HCT116 (cell line): ENCODE data around the gene UBR2. TPM values are rescaled to one million over a fixed set of nuclear protein-coding genes. Genes with fewer than 3 reads are reported as not detected.

Source experiments
- ATAC-seq: fragments of 200-7000 bp; cut with Tn5 transposase; 2 replicates; pipeline ENCODE4 v1.9.1; 2020; ENCODE audit warnings: mild to moderate bottlenecking, moderate library complexity
- BruUV-seq: library from RNA; stranded (reverse); fragments of 400-500 nt; replicated peaks from 2 replicates; lab custom pipeline; 2021; lab: Mats Ljungman, UMichigan
- CTCF ChIA-PET: fragments of 300-600 bp; sonication (Branson Sonifier 250); formaldehyde crosslinking; loops from one replicate; lab custom pipeline; 2021; ENCODE audit warnings: antibody characterized with exemption; lab: Charles Lee
- POLR2A ChIA-PET: fragments of 300-600, 350-600 bp; sonication (Branson Sonifier 250); formaldehyde crosslinking; loops from one replicate; lab custom pipeline; 2021; ENCODE audit warnings: antibody characterized with exemption; lab: Charles Lee
- RAD21 ChIA-PET, 2 experiments: fragments of 300-600 bp; sonication (Branson Sonifier 250); formaldehyde crosslinking; loops; one replicate each; lab custom pipeline; 2023; ENCODE audit warnings: low total read pairs in 2 of 2; ENCODE audit not compliant: uncharacterized antibody in 2 of 2, unreplicated experiment in 2 of 2, low non-redundant PET in 1 of 2; lab: Charles Lee
- DNase-seq: peaks from one replicate; pipeline ENCODE4 v3.0.0-alpha.2; 2010; ENCODE audit warnings: low read depth, low spot score
- H2AFZ ChIP-seq: fragments of 200-600 bp; shearing (Covaris generic), sonication (generic); 2 replicates; pipeline ENCODE4 v1.6.1; 2017; ENCODE audit warnings: low read depth, mixed run types, mixed read lengths, antibody characterized with exemption, low read length; ENCODE audit not compliant: poor library complexity, severe bottlenecking
- H3K27ac ChIP-seq: 2 replicates; pipeline ENCODE4 v1.5.1; 2012; ENCODE audit warnings: low read depth, low read length
- H3K27me3 ChIP-seq: fragments of 200-600 bp; sonication (generic); 2 replicates; pipeline ENCODE4 v1.6.1; 2016; ENCODE audit warnings: mixed run types, low read length, mixed read lengths; ENCODE audit not compliant: insufficient read depth
- H3K36me3 ChIP-seq, 2 experiments: fragments of 200-500 bp in 1 of 2; fragments of 200-600 bp in 1 of 2; sonication (Bioruptor generic) in 1 of 2; sonication (generic) in 1 of 2; 2 replicates each; pipeline versions ENCODE4 v1.5.1 to v1.6.1; 2014 to 2016; ENCODE audit warnings: low read length in 2 of 2, inconsistent platforms in 1 of 2, mixed read lengths in 1 of 2, mixed run types in 1 of 2; ENCODE audit not compliant: insufficient read depth in 2 of 2, control insufficient read depth in 1 of 2
- H3K4me1 ChIP-seq, 2 experiments: fragments of 200-600 bp in 1 of 2; sonication (generic) in 1 of 2; 2 replicates each; pipeline versions ENCODE4 v1.5.1 to v1.6.1; 2012 to 2017; ENCODE audit warnings: low read length in 2 of 2, inconsistent platforms in 1 of 2, mild to moderate bottlenecking in 1 of 2, mixed read lengths in 1 of 2, mixed run types in 1 of 2, moderate library complexity in 1 of 2; ENCODE audit not compliant: insufficient read depth in 2 of 2, control insufficient read depth in 1 of 2
- H3K4me2 ChIP-seq: fragments of 200-600 bp; sonication (generic); 2 replicates; pipeline ENCODE4 v1.6.1; 2017; ENCODE audit warnings: mixed run types, low read length, mixed read lengths
- H3K4me3 ChIP-seq, 2 experiments: fragments of 200-600 bp in 1 of 2; sonication (generic) in 1 of 2; replicated peaks in 1 of 2; 2 replicates each; pipeline ENCODE4 v1.5.1; 2011 to 2016; ENCODE audit warnings: low read length in 2 of 2, control low read depth in 1 of 2, low read depth in 1 of 2, mild to moderate bottlenecking in 1 of 2, mixed read lengths in 1 of 2, mixed run types in 1 of 2
- H3K79me2 ChIP-seq: fragments of 200-600 bp; sonication (generic); 2 replicates; pipeline ENCODE4 v1.6.1; 2017; ENCODE audit warnings: mild to moderate bottlenecking, mixed run types, low read length, moderate library complexity, mixed read lengths; ENCODE audit not compliant: insufficient read depth
- H3K9ac ChIP-seq: fragments of 200-600 bp; sonication (generic); 2 replicates; pipeline ENCODE4 v1.6.1; 2016; ENCODE audit warnings: low read length, mixed read lengths
- H3K9me2 ChIP-seq: fragments of 200-600 bp; sonication (generic), shearing (Covaris generic); 2 replicates; pipeline ENCODE4 v1.6.1; 2017; ENCODE audit warnings: mixed run types, mild to moderate bottlenecking, moderate library complexity; ENCODE audit not compliant: insufficient read depth
- H3K9me3 ChIP-seq, 2 experiments: fragments of 200-500 bp in 1 of 2; fragments of 200-600 bp in 1 of 2; sonication (Bioruptor generic) in 1 of 2; sonication (generic) in 1 of 2; 2 replicates each; pipeline ENCODE4 v1.6.1; 2014 to 2017; ENCODE audit warnings: low read length in 2 of 2, mixed read lengths in 2 of 2, inconsistent platforms in 1 of 2, low read depth in 1 of 2, mild to moderate bottlenecking in 1 of 2, mixed run types in 1 of 2, moderate library complexity in 1 of 2; ENCODE audit not compliant: control insufficient read depth in 1 of 2, insufficient read depth in 1 of 2
- H4K20me1 ChIP-seq: fragments of 200-600 bp; sonication (generic), shearing (Covaris generic); 2 replicates; pipeline ENCODE4 v1.6.1; 2017; ENCODE audit warnings: mixed run types, mild to moderate bottlenecking, moderate library complexity; ENCODE audit not compliant: insufficient read depth
- CEBPB ChIP-seq: IDR thresholded peaks from 2 replicates; pipeline ENCODE4 v1.6.1; 2012; ENCODE audit warnings: low read depth
- EZH2 ChIP-seq: fragments of 200-600 bp; sonication (generic); IDR thresholded peaks from 2 replicates; pipeline ENCODE4 v1.6.1; 2017; ENCODE audit warnings: antibody characterized with exemption, mixed run types
- JUND ChIP-seq: IDR thresholded peaks from 2 replicates; pipeline ENCODE4 v1.6.1; 2012
- SRF ChIP-seq: IDR thresholded peaks from 2 replicates; pipeline ENCODE4 v1.6.1; 2012; ENCODE audit warnings: low read depth
- intact Hi-C: fragments of 100-400 bp; cut with micrococcal nuclease; formaldehyde crosslinking; loops from 2 replicates; pipeline ENCODE4 v1.10.0; 2022
- total RNA-seq: library from RNA; stranded (reverse); gene quantifications from one replicate; pipeline ENCODE4 v1.2.1, GENCODE V29; 2021; ENCODE audit not compliant: unreplicated experiment
- TF ChIP-seq, protein P1 (sequence below), 3 experiments: fragments of 200-600 bp in 1 of 3; sonication (generic) in 1 of 3; IDR thresholded peaks in 2 of 3; conservative IDR thresholded peaks in 1 of 3; 2 replicates each; pipeline ENCODE4 v1.5.1; 2012 to 2017; ENCODE audit warnings: low read depth in 2 of 3, low read length in 2 of 3, antibody characterized with exemption in 1 of 3, borderline replicate concordance in 1 of 3, control low read depth in 1 of 3, mild to moderate bottlenecking in 1 of 3, mixed read lengths in 1 of 3, mixed run types in 1 of 3, moderate library complexity in 1 of 3; ENCODE audit not compliant: insufficient read depth in 1 of 3
- TF ChIP-seq, protein P2 (sequence below): IDR thresholded peaks from 2 replicates; pipeline ENCODE4 v1.6.1; 2012; ENCODE audit warnings: low read depth
- TF ChIP-seq, protein P3 (sequence below): IDR thresholded peaks from 2 replicates; pipeline ENCODE4 v1.6.1; 2012
- TF ChIP-seq, protein P4 (sequence below): IDR thresholded peaks from 2 replicates; pipeline ENCODE4 v1.6.1; 2011; ENCODE audit warnings: mild to moderate bottlenecking, low read length, moderate library complexity; ENCODE audit not compliant: insufficient replicate concordance; ENCODE audit errors: extremely low read depth

Gene UBR2
- total RNA-seq, 1 experiment from 2014 or later = 20.5 TPM

DNA sequence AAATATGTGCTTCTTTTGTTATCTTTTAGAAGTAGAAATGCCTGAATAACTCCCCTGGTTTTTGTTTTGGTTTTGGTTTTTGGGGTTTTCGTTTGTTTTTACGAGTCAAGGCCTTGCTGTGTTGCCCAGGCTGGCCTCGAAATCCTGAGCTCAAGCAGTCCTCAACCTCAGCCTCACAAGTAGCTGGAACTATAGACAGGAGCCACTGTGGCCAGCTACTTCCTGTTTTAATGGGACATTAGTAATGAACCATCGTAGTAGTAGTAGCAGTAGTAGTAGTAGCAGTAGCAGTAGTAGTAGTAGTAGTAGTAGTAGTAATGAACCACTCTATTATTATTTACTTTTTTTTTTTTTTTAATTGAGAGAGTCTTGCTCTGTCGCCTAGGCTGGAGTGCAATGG is 66.0 kb downstream of the UBR2 start (continued):
- TF ChIP-seq, protein P1, sequence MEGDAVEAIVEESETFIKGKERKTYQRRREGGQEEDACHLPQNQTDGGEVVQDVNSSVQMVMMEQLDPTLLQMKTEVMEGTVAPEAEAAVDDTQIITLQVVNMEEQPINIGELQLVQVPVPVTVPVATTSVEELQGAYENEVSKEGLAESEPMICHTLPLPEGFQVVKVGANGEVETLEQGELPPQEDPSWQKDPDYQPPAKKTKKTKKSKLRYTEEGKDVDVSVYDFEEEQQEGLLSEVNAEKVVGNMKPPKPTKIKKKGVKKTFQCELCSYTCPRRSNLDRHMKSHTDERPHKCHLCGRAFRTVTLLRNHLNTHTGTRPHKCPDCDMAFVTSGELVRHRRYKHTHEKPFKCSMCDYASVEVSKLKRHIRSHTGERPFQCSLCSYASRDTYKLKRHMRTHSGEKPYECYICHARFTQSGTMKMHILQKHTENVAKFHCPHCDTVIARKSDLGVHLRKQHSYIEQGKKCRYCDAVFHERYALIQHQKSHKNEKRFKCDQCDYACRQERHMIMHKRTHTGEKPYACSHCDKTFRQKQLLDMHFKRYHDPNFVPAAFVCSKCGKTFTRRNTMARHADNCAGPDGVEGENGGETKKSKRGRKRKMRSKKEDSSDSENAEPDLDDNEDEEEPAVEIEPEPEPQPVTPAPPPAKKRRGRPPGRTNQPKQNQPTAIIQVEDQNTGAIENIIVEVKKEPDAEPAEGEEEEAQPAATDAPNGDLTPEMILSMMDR (IDR thresholded peaks at IDR 0.05 in 2 of 3, conservative IDR thresholded peaks at IDR 0.05 in 1 of 3; ENCODE audit: borderline replicate concordance in 1 of 3, insufficient read depth in 1 of 3, low read depth in 2 of 3, low read length in 2 of 3) = no peak

DNA sequence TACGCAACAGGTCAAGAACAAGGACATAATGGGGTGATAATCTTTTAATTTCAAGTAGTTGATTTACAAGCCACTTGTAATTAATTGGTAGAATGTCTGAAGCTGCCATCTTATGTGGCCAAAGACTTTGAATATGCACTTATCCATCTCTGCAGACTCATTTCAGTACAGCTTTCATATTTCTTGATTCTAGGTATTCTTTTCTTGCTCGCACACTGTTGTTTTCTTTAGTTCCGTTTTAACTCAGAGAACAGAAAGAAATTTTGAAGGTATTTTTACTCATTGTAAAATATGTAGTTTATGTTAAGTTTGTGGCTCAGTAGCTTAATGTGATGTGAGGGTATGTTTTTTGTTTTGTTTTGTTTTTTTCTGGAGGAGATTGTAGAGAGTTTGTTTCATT is 73.9 kb downstream of the UBR2 start:
- Histone ChIP-seq H2AFZ (no peak overlapping the region), H3K36me3 (peaks cover 7 to 11% of the 10 kb centered on the region in 2 experiments; a peak in 2 of 4 replicates), H3K27me3 (no peaks in the 10 kb centered on the region), H3K9ac (no peak overlapping the region), H3K79me2 (no peaks in the 10 kb centered on the region), H3K4me1 (no peaks in the 10 kb centered on the region), H3K27ac (no peak overlapping the region), H3K4me3 (no peak overlapping the region), H3K4me2 (no peak overlapping the region), H3K9me2 (no peaks in the 10 kb centered on the region), H3K9me3 (no peaks in the 10 kb centered on the region), H4K20me1 (no peaks in the 10 kb centered on the region)
- BruUV-seq = no TSS peak
- RAD21 ChIA-PET = no interaction called here
- intact Hi-C loops = no loop called here
- POLR2A ChIA-PET = no interaction called here
- TF ChIP-seq, protein P2, sequence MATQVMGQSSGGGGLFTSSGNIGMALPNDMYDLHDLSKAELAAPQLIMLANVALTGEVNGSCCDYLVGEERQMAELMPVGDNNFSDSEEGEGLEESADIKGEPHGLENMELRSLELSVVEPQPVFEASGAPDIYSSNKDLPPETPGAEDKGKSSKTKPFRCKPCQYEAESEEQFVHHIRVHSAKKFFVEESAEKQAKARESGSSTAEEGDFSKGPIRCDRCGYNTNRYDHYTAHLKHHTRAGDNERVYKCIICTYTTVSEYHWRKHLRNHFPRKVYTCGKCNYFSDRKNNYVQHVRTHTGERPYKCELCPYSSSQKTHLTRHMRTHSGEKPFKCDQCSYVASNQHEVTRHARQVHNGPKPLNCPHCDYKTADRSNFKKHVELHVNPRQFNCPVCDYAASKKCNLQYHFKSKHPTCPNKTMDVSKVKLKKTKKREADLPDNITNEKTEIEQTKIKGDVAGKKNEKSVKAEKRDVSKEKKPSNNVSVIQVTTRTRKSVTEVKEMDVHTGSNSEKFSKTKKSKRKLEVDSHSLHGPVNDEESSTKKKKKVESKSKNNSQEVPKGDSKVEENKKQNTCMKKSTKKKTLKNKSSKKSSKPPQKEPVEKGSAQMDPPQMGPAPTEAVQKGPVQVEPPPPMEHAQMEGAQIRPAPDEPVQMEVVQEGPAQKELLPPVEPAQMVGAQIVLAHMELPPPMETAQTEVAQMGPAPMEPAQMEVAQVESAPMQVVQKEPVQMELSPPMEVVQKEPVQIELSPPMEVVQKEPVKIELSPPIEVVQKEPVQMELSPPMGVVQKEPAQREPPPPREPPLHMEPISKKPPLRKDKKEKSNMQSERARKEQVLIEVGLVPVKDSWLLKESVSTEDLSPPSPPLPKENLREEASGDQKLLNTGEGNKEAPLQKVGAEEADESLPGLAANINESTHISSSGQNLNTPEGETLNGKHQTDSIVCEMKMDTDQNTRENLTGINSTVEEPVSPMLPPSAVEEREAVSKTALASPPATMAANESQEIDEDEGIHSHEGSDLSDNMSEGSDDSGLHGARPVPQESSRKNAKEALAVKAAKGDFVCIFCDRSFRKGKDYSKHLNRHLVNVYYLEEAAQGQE = no peak
- no peak for TF ChIP-seq EZH2
- TF ChIP-seq SRF = no peak
- TF ChIP-seq CEBPB = no peak
- TF ChIP-seq, protein P3, sequence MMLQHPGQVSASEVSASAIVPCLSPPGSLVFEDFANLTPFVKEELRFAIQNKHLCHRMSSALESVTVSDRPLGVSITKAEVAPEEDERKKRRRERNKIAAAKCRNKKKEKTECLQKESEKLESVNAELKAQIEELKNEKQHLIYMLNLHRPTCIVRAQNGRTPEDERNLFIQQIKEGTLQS = no peak
- TF ChIP-seq, protein P4, sequence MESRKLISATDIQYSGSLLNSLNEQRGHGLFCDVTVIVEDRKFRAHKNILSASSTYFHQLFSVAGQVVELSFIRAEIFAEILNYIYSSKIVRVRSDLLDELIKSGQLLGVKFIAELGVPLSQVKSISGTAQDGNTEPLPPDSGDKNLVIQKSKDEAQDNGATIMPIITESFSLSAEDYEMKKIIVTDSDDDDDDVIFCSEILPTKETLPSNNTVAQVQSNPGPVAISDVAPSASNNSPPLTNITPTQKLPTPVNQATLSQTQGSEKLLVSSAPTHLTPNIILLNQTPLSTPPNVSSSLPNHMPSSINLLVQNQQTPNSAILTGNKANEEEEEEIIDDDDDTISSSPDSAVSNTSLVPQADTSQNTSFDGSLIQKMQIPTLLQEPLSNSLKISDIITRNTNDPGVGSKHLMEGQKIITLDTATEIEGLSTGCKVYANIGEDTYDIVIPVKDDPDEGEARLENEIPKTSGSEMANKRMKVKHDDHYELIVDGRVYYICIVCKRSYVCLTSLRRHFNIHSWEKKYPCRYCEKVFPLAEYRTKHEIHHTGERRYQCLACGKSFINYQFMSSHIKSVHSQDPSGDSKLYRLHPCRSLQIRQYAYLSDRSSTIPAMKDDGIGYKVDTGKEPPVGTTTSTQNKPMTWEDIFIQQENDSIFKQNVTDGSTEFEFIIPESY = no peak
- no peak for TF ChIP-seq JUND
- CTCF ChIA-PET = no interaction called here
- no peak for DNase-seq
- no peak for ATAC-seq
